Activated CD8-positive, alpha-beta memory T cell treated with anti-CD3 and anti-CD28 coated beads for 36 hours (primary cell): ENCODE measurements around the gene SAP30BP. TPM values are rescaled to one million over a fixed set of nuclear protein-coding genes. Genes with fewer than 3 reads are reported as not detected.

Experiments used
- CTCF ChIA-PET: fragments of 350-600 bp; sonication (Branson Sonifier 250); formaldehyde crosslinking; loops from one replicate; lab custom pipeline; 2021; ENCODE audit warnings: antibody characterized with exemption; lab: Charles Lee
- POLR2A ChIA-PET: fragments of 350-600 bp; sonication (Branson Sonifier 250); formaldehyde crosslinking; loops from one replicate; lab custom pipeline; 2021; ENCODE audit warnings: antibody characterized with exemption; lab: Charles Lee
- total RNA-seq, 2 experiments: library from RNA; stranded (reverse); gene quantifications; one replicate each; pipeline ENCODE4 v1.2.3, GENCODE V29; 2021

The SAP30BP gene
- total RNA-seq: 100 to 1,000 TPM in 1 of 2 experiments, 10 to 100 TPM in 1; 98.1 to 103 TPM

DNA sequence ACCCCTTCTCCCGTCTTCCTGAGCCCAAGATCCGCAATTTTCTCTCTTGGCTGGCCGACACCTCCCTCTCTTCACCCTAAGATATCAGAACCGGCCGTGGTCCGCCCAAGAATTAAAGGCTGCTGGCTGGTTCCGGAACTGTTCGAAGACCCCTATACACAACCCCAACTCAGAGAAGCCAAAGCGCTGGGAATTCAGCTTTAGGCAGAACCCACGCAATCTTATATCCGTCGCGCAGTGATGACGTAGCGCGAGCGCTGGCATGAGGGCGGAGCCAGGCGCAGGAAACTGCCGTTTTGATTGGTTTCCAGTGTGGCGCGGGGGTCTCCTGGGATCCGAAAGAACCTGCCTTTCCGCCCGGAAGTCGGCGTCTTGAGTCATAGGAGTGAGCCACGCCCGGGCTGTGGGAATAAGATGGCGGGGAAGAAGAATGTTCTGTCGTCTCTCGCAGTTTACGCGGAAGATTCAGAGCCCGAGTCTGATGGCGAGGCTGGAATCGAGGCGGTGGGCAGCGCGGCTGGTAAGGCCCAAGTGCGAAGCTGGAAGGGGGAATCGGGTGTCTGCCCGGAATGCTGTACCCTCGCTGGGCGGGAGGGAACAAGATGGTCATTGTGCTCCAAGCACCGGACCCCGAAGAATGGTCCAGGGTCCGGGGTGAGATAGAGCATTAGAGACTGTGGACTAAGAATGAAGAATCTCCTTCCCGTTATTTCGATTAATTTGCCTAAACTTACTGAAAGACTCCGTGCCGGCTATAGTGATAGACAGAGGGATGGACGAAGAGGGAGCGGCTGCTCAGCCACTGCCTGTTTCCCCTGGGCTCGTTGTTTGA lies at the start of gene SAP30BP, which contains the start of gene RECQL5:
SAP30BP (plus strand) TSS at position 380 of the 832 bp plus-strand sequence; CDS start at position 415, 35 bp downstream.
RECQL5 (minus strand) TSS at position 196 of the 832 bp plus-strand sequence. CDS start 597 bp downstream, outside the sequence.
- ChIA-PET POLR2A (interaction anchor here (0.5 to 0.6 kb wide), 2 partner anchors 11 to 176 kb away, joined by 3 read pairs; no protein-coding TSS in a partner anchor), CTCF (interaction anchor here (1.6 to 3.4 kb wide), 5 partner anchors 21 to 87 kb away, joined by 4 to 17 read pairs (median 5); partner anchors contain the start of gene SMIM5)

GRCh38 chr17:75617675-75618074 lies 49.5 kb upstream of the SAP30BP start:
- POLR2A ChIA-PET: no interaction called here
- CTCF ChIA-PET: interaction anchor here (0.9 to 2.2 kb wide), 3 partner anchors 8 to 16 kb away, joined by 3 to 12 read pairs (median 3); partner anchors contain the start of gene SMIM5

DNA sequence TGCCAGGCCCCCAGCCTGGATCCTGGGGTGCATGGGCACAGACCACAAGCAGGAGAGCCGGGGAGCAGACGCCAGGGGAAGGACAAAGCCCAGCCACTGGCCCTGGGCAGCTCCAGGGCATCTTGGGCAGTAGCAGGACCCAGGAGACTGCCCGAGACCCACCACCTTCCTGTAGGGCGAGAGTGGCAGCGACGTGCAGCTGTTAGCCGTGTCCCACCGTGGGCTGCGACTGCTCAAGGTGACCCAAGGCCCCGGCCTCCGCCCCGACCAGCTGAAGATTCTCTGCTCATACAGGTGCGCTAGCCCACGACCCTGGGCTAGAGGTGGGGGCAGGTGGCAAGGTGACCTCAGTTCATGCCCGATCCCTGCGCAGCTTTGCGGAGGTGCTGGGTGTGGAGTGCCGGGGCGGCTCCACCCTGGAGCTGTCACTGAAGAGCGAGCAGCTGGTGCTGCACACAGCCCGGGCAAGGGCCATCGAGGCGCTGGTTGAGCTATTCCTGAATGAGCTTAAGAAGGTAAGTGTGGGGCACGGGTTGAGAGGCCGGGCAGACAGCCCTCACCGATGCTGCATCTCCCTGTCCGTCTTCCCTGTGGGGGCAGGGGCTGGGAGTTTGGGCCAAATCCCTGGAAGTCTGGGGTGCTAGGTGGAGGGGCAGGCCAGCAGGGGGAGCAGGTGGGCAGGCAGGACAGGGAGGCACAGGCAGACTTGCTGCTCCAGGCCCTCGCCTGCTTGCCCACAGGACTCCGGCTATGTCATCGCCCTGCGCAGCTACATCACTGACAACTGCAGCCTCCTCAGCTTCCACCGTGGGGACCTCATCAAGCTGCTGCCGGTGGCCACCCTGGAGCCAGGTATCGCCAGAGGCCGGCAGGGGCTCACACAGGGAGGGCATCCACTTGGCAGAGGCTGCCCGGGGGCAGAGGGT lies 47.4 kb upstream of the SAP30BP start:
- CTCF ChIA-PET: interaction anchor here (0.7 to 2.1 kb wide), 4 partner anchors 13 to 385 kb away, joined by 3 to 11 read pairs (median 6); partner anchors contain the start of gene SMIM5
- POLR2A ChIA-PET: no interaction called here

- ChIA-PET POLR2A (no interaction called here), CTCF (interaction anchor here (0.9 to 1.9 kb wide), 3 partner anchors 12 to 128 kb away, joined by 3 to 8 read pairs (median 4); partner anchors contain the start of gene SMIM5)
Measured at GRCh38 chr17:75621489-75621888, 45.6 kb upstream of the SAP30BP start.

GRCh38 chr17:75622076-75622475 lies 45.1 kb upstream of the SAP30BP start:
- CTCF ChIA-PET: interaction anchor here (1.9 kb wide), 1 partner anchor 11 kb away, joined by 8 read pairs; the partner anchor contains the start of gene SMIM5
- POLR2A ChIA-PET: no interaction called here

DNA sequence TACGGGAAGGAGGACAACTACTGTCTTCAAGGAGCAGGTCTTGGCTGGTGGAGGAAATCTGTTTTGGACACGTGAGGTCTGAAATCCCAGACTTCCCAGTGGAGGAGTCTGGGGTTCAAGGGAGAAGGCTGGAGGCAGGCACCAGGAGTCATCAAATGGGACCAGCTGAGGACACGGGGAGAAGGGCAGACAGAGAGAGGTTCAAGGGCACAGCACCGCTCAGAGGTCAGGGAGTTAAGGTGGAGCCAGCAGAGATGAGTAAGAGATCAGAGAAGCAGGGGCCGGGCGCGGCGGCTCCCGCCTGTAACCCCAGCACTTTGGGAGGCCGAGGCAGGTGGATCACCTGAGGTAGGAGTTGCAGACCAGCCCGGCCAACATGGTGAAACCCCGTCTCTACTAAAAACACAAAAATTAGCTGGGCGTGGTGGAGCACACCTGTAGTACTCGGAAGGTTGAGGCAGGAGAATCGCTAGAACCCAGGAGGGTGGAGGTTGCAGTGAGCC lies 44.3 kb upstream of the SAP30BP start:
- ChIA-PET POLR2A (no interaction called here), CTCF (no interaction called here)

DNA sequence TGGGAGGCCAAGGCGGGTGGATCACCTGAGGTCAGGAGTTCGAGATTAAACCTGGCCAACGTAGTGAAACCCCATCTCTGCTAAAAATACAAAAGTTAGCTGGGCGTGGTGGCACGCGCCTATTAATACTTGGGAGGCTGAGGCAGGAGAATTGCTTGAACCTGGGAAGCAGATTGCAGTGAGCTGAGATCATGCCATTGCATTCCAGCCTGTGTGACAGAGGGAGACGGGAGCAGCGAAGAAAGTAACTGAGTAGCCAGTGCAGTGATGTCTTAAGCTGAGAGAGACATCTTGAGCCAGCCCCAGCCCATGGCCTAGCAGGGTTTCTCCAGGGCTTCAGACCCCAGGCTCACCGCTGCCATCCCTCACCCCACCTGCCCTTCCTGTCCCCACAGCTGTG lies 43.8 kb upstream of the SAP30BP start:
- CTCF ChIA-PET: interaction anchor here (1.2 to 1.9 kb wide), 2 partner anchors 9 to 127 kb away, joined by 3 to 5 read pairs; no protein-coding TSS in a partner anchor
- POLR2A ChIA-PET: no interaction called here

- ChIA-PET POLR2A (interaction anchor here (0.6 kb wide), 1 partner anchor 13 kb away, joined by 3 read pairs; no protein-coding TSS in a partner anchor), CTCF (interaction anchor here (1.2 to 1.9 kb wide), 2 partner anchors 9 to 126 kb away, joined by 3 to 5 read pairs; no protein-coding TSS in a partner anchor)
Measured at GRCh38 chr17:75624021-75624420, 43.1 kb upstream of the SAP30BP start.

- CTCF ChIA-PET: interaction anchor here (0.8 to 1.9 kb wide), 5 partner anchors 8 to 125 kb away, joined by 3 to 5 read pairs (median 4); no protein-coding TSS in a partner anchor
Measured at GRCh38 chr17:75624714-75625345, 42.3 kb upstream of the SAP30BP start.

DNA sequence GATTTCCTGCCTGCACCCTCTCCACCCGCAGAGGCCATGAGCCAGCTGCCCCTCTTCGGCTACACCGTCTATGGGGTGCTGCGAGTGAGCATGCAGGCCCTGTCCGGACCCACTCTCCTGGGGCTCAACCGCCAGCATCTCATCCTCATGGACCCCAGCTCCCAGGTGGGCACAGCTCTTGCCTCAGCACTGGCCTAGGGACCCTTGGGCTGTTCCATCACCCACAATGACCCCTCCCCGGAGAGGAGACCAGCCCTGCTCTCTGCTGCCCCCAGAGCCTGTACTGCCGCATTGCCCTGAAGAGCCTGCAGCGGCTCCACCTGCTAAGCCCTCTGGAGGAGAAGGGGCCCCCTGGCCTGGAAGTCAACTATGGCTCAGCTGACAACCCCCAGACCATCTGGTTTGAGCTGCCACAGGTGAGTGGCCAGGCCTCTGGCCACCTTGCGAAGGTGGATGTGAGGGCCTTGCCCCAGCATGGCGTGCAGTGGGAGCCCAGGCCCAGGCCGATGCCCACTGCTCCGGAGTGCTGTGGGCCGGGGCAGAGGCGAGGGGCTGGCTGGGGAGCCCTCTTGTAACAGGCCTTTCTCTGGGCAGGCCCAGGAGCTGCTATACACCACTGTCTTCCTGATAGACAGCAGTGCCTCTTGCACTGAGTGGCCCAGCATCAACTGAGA lies 41.2 kb upstream of the SAP30BP start:
- ChIA-PET CTCF (interaction anchor here (0.8 to 1.4 kb wide), 6 partner anchors 9 to 19 kb away, joined by 3 to 5 read pairs (median 4); no protein-coding TSS in a partner anchor), POLR2A (interaction anchor here (0.6 kb wide), 1 partner anchor 270 kb away, joined by 5 read pairs; no protein-coding TSS in a partner anchor)

More at GRCh38 chr17:75624714-75625345, 42.3 kb upstream of the SAP30BP start:
- POLR2A ChIA-PET: no interaction called here

DNA sequence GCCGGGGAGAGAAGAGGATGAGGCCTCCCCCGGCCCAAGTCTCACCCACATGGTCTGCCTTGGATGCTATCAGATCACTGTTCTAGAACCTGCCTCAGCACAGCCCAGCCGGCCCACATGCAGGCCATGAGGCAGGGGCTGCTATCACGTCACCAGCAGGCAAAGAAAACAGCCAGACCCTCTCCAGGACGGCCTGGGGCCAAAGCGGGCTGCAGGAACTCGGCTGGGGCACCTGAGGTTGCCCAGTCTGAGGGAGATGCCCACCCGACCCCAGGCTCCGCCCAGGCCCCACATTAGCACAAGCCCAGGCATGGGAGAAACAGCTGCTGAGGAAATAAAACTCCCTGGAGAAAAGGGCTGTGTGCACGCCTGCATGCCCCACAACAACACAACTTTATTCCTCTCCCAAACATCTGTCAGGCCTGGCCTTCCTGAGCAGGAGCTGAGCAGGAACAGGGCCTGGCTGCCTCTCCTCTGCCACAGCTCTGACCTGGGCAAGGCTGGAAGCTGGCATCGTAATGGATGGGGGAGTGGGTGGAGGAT lies 40.6 kb upstream of the SAP30BP start:
- CTCF ChIA-PET: interaction anchor here (1.2 to 3.6 kb wide), 3 partner anchors 15 to 123 kb away, joined by 3 to 27 read pairs (median 4); no protein-coding TSS in a partner anchor
- POLR2A ChIA-PET: no interaction called here

GRCh38 chr17:75627094-75627493 lies 40.0 kb upstream of the SAP30BP start:
- ChIA-PET POLR2A (interaction anchor here (0.6 kb wide), 1 partner anchor 197 kb away, joined by 6 read pairs; no protein-coding TSS in a partner anchor), CTCF (interaction anchor here (1.2 to 3.6 kb wide), 2 partner anchors 18 to 122 kb away, joined by 4 to 27 read pairs; no protein-coding TSS in a partner anchor)

GRCh38 chr17:75628425-75628824 lies 38.7 kb upstream of the SAP30BP start:
- POLR2A ChIA-PET: no interaction called here
- CTCF ChIA-PET: interaction anchor here (0.7 to 3.6 kb wide), 3 partner anchors 24 to 125 kb away, joined by 3 to 27 read pairs (median 6); no protein-coding TSS in a partner anchor

DNA sequence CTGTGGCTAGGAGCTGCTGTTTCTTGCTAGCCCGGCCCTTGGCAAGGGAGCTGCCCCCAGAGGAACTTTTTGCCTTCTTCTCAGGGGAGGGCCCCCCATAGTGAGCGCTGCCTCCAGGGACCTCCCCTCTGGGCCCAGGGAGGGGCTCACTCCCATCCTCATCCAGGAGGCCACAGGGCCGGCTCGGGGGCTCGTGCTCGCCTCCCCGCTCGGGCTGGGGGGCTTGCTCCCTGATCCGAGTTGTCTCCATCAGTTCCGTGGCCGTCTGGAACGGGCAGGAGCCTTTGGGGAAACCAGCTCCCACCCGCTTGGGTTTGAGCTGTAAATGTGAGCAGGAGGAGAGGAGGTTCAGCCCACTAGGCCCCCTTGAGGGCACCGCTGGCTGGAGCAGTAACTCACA lies 38.0 kb upstream of the SAP30BP start:
- ChIA-PET POLR2A (no interaction called here), CTCF (interaction anchor here (1.5 to 3.6 kb wide), 3 partner anchors 25 to 124 kb away, joined by 3 to 27 read pairs (median 6); no protein-coding TSS in a partner anchor)

DNA sequence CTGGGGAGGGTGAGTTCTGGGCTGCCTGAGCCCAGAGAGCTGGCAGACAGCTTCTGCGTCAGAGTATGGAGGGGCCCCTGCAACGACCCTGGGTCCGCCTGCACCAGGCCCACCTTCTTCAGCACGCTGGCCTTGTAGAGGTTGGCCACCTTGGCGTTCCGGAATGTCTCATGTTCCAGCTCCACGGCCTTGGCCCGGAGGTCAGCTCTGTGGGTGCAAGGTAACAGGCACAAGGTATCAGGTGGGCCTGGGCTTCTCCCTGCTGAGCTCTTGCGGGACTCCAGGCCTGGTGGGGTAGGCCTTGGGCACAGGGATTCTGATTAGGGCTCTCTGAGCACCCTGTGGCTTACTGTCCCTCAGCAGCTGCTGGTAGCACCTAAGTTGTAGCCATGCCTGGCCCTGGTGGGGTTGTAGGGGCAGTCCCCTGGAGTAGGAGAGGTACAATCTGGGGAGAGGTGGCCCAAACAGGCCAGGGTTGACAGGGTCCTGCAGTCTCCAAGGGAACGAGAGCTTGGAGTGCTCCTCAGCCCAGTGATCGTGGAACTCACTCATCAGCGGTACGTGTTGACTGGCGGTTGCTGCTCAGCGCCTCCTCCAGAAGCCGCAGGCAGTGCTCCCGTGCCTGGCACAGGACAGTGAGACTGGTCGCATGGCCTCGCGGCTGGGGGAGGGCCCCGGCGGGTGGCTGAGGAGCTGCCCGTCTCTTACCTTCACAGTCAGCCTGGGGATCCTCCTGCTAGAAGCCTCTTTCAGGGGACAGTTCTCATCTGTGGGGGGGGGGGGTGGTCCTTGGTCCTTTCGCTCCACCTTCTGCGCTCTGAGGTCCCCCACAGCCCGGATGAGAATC lies 36.8 kb upstream of the SAP30BP start:
- ChIA-PET CTCF (interaction anchor here (1.0 to 4.9 kb wide), 5 partner anchors 22 to 119 kb away, joined by 3 to 153 read pairs (median 7); no protein-coding TSS in a partner anchor), POLR2A (no interaction called here)
